Ovary (tissue), 9 donors: ENCODE results near the gene DIPK1B. TPM values are rescaled to one million over a fixed set of nuclear protein-coding genes. Genes with fewer than 3 reads are reported as not detected.
A peak's percentile ranks its signal among the peaks of the same experiment; 100 is the strongest.

Experiments
- DNase-seq, 5 donors: peaks; one replicate each; pipeline ENCODE4 v3.0.0-alpha.2; 2019 to 2020
- H3K27ac ChIP-seq, 2 donors: fragments of 200-600 bp; one replicate each; pipeline versions ENCODE4 v1.5.1 to v1.8.0; 2019 to 2022
- H3K27me3 ChIP-seq: fragments of 200-600 bp; one replicate; pipeline ENCODE4 v1.8.0; 2022
- H3K36me3 ChIP-seq: fragments of 200-600 bp; sonication (generic); one replicate; pipeline ENCODE4 v1.5.1; 2019
- H3K4me1 ChIP-seq: one replicate; pipeline ENCODE4 v1.8.1; 2013; ENCODE audit warnings: mild to moderate bottlenecking, moderate library complexity; ENCODE audit not compliant: insufficient read depth
- H3K4me3 ChIP-seq: fragments of 200-600 bp; sonication (generic); one replicate; pipeline ENCODE4 v1.5.1; 2017
- H3K9me3 ChIP-seq, 2 donors: fragments of 200-600 bp in 1 of 2; sonication (generic) in 1 of 2; one replicate each; pipeline versions ENCODE4 v1.5.1 to v1.8.1; 2013 to 2019; ENCODE audit warnings: mild to moderate bottlenecking in 1 of 2, moderate library complexity in 1 of 2
- CTCF ChIP-seq, 3 donors: fragments of 450-650 bp in 2 of 3; fragments of 200-600 bp in 1 of 3; IDR thresholded peaks; one replicate each; pipeline versions ENCODE4 v1.5.1 to v1.8.0; 2016 to 2022; ENCODE audit warnings: antibody characterized with exemption in 3 of 3, mild to moderate bottlenecking in 1 of 3
- EP300 ChIP-seq: sonication (generic); formaldehyde crosslinking; IDR thresholded peaks from one replicate; pipeline ENCODE4 v1.6.1; 2017; ENCODE audit warnings: antibody characterized with exemption
- POLR2A ChIP-seq: fragments of 450-650 bp; IDR thresholded peaks from one replicate; pipeline ENCODE4 v1.6.1; 2017; ENCODE audit warnings: antibody characterized with exemption, mild to moderate bottlenecking, moderate library complexity
- WGBS, 3 donors: extraction: QIAGEN DNeasy Blood & Tissue Kit in 1 of 3; methylation state at CpG; one replicate each; pipeline versions ENCODE4 v1.1.5 to v1.1.7; 2013 to 2017; 5-methylcytosine and 5-hydroxymethylcytosine counted together
- intact Hi-C, 4 donors: fragments of 100-400 bp; cut with DNase I; formaldehyde crosslinking; loops; one replicate each; pipeline versions ENCODE4 v1.11.0 to v1.15.1; 2022 to 2023
- polyA plus RNA-seq, 2 donors: library from polyadenylated mRNA; stranded (reverse); fragments of 200-250 nt in 1 of 2; fragments of 350-450 nt in 1 of 2; fragmentation: Illumina TruSeq in 1 of 2; extraction: RNeasy Lipid Tissue Mini Kit (QIAGEN cat#74804) in 1 of 2; gene quantifications; one replicate each; pipeline ENCODE4 v1.2.3, GENCODE V29; 2013 to 2014
- total RNA-seq, 7 donors: library from RNA; depleted of rRNA in 2 of 7; stranded (reverse); fragments of >200 nt in 2 of 7; fragmentation: NEBNext Ultra II Directional in 3 of 7; extraction: Animal tissue kit (Norgen Biotek cat#: 25700) in 3 of 7; gene quantifications; one replicate each; pipeline versions ENCODE4 v1.1.0 to v1.2.4, GENCODE V29; 2016 to 2023
- donor health status: DM: no; HTN: no; CAD: no; lungs with moderate emphysema.
- donor health status: DM: no; HTN: no; CAD: no.
- donor health status: Bipolar disorder and iron deficiency.
- donor health status: DM: yes; HTN: yes; CAD: no.
- donor health status: DM: no; HTN: no; CAD: no.
- donor health status: DM: yes; HTN: yes; CAD: no.

The DIPK1B gene
- total and polyA plus RNA-seq, 9 donors = 2.9 to 23.4 (median 13.1) TPM

GRCh38 chr9:136693490-136694162, 18.7 kb upstream of the DIPK1B start:
- 65 to 70% (median 68%) methylated on average over 14 to 15 of the region's 15 CpGs for WGBS, 3 donors

GRCh38 chr9:136694163-136694871, 18.1 kb upstream of the DIPK1B start:
- whole genome bisulfite sequencing, 3 donors = 37 to 46% (median 41%) methylated on average over 22 to 32 of the region's 32 CpGs
- no peak overlapping the region for H3K4me3 ChIP-seq
- H3K36me3 ChIP-seq = no peaks in the 10 kb centered on the region
- DNase-seq = peak in 3 of 5 donors; percentile 39 to 54 (median 45)
- no peaks in the 10 kb centered on the region for H3K27me3 ChIP-seq
- intact Hi-C loops = no loop called here
- H3K27ac ChIP-seq = no peak overlapping the region
- TF ChIP-seq POLR2A (no peak), CTCF (IDR thresholded peaks at IDR 0.05) (no peak)
- peaks cover 3% of the 10 kb centered on the region for H3K4me1 ChIP-seq
- H3K9me3 ChIP-seq = no peaks in the 10 kb centered on the region

More at GRCh38 chr9:136693490-136694162, 18.7 kb upstream of the DIPK1B start:
- no peaks in the 10 kb centered on the region for H3K9me3 ChIP-seq
- TF ChIP-seq EP300 (no peak), POLR2A (no peak)
- no peaks in the 10 kb centered on the region for H3K36me3 ChIP-seq
- H3K27ac ChIP-seq = no peak overlapping the region
- peaks cover 3% of the 10 kb centered on the region for H3K4me1 ChIP-seq
- H3K27me3 ChIP-seq = no peaks in the 10 kb centered on the region
- intact Hi-C loops = no loop called here
- H3K4me3 ChIP-seq = no peak overlapping the region
- peak in 2 of 5 donors; percentile 17 to 33 for DNase-seq

GRCh38 chr9:136694872-136695247, 17.5 kb upstream of the DIPK1B start:
- no peaks in the 10 kb centered on the region for H3K36me3 ChIP-seq
- no peak for DNase-seq
- H3K9me3 ChIP-seq = no peaks in the 10 kb centered on the region
- 81 to 90% (median 85%) methylated on average over 11 of the region's 11 CpGs for WGBS, 3 donors
- no peak for TF ChIP-seq CTCF (IDR thresholded peaks at IDR 0.05)
- no peak for TF ChIP-seq EP300
- TF ChIP-seq POLR2A = no peak
- H3K4me1 ChIP-seq = peaks cover 3% of the 10 kb centered on the region
- no peak overlapping the region for H3K4me3 ChIP-seq
- no peaks in the 10 kb centered on the region for H3K27me3 ChIP-seq
- H3K27ac ChIP-seq = no peak overlapping the region
- intact Hi-C loops = no loop called here

- no peak overlapping the region for H3K4me3 ChIP-seq
- H3K9me3 ChIP-seq = no peaks in the 10 kb centered on the region
- intact Hi-C loops = no loop called here
- 81 to 86% (median 86%) methylated on average over 10 of the region's 10 CpGs for WGBS, 3 donors
- H3K27ac ChIP-seq = no peak overlapping the region
- H3K27me3 ChIP-seq = no peaks in the 10 kb centered on the region
- TF ChIP-seq EP300 (no peak), POLR2A (no peak), CTCF (IDR thresholded peaks at IDR 0.05) (no peak)
- peak in 1 of 5 donors; percentile 33 for DNase-seq
- peaks cover 3% of the 10 kb centered on the region for H3K4me1 ChIP-seq
- no peaks in the 10 kb centered on the region for H3K36me3 ChIP-seq
These were observed 16.9 kb upstream of the DIPK1B start for GRCh38 chr9:136695435-136695895.

GRCh38 chr9:136695955-136696354, 16.4 kb upstream of the DIPK1B start:
- no peak overlapping the region for H3K27ac ChIP-seq

More at GRCh38 chr9:136695955-136696354, 16.4 kb upstream of the DIPK1B start:
- H3K4me1 ChIP-seq = peaks cover 3% of the 10 kb centered on the region
- WGBS, 3 donors = 72 to 84% (median 78%) methylated on average over 22 to 23 of the region's 23 CpGs
- H3K4me3 ChIP-seq = no peak overlapping the region
- peak in 3 of 5 donors; percentile 13 to 33 (median 23) for DNase-seq
- H3K36me3 ChIP-seq = no peaks in the 10 kb centered on the region
- H3K9me3 ChIP-seq = no peaks in the 10 kb centered on the region
- no peaks in the 10 kb centered on the region for H3K27me3 ChIP-seq
- intact Hi-C loops = no loop called here
- no peak for TF ChIP-seq POLR2A
- no peak for TF ChIP-seq EP300
- no peak for TF ChIP-seq CTCF (IDR thresholded peaks at IDR 0.05)
